ENCODE measurements around the gene CLCN1.
"Not testable (repeated sequence)": the region's sequence is repeated elsewhere in the genome, so short reads cannot be mapped to it uniquely, and the experiment has no call there.

The CLCN1 gene

DNA sequence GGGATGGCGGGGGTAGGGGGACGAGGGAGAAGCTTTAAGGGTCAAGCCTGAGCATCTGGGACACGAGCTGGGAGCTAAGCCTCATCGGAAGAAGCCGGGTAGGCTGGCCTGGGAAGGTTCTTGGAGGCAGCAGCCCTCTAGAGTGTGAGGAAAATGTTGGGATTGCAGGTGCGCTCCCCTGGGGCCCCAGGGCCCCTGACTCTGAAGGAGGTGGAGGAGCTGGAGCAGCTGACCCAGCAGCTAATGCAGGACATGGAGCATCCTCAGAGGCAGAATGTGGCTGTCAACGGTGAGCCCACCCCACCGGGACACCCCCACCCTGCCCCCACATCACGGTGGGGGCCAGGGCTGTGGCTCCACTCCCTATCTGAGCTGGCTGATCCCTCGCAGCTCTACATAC, 72.1 kb downstream of the CLCN1 start:
- DNase-seq: no peak

DNA sequence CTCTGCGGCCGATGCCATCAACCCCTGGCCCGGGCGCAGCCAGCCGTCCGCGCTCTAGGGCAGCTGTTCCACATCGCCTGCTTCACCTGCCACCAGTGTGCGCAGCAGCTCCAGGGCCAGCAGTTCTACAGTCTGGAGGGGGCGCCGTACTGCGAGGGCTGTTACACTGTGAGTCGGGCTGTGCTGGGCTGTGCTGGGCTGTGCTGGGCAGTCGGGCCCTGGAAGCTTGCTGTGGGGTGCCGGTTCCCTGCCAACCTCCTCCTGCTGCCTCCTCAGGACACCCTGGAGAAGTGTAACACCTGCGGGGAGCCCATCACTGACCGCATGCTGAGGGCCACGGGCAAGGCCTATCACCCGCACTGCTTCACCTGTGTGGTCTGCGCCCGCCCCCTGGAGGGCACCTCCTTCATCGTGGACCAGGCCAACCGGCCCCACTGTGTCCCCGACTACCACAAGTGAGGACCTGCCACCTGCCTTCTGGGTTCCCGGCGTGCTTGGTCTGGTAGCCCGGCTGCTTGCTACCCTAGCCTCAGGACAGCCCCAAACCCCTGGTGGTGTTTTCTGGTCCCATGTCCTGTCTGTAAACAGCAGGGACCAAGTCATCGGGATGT, 72.7 kb downstream of the CLCN1 start:
- no peak for DNase-seq

DNA sequence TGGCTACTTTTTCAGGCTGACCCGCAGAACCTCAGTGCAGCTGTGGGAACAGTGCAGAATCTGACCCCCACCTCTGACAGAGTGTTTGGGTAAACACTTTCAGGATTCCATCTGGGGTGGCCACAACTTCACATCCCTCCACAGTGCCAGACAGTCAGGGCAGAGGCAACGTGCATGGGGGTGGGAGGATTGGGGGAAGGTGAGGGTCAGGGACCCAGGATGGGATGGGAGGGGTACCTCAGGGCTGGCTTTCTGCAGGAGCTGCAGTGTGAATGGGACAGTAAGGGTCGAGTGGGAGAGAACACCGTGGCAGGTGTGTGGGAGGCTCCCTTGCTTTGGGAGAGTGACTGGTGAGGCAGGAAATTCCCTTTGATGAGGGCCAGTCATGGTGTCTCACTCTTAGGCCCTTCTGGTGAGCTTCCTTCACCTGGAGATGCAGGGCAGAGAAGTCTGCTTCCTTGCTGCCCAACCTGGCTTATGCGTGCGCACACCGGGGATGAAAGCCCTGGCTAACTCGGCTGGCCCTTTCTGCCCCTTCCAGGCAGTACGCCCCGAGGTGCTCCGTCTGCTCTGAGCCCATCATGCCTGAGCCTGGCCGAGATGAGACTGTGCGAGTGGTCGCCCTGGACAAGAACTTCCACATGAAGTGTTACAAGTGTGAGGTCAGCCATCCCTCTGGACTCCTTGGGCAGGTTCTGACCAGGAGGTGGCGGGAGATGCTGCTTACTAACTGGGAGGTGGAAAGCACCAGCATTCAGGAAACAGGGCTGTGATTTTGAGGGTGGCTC, 73.6 kb downstream of the CLCN1 start:
- no peak for DNase-seq

DNA sequence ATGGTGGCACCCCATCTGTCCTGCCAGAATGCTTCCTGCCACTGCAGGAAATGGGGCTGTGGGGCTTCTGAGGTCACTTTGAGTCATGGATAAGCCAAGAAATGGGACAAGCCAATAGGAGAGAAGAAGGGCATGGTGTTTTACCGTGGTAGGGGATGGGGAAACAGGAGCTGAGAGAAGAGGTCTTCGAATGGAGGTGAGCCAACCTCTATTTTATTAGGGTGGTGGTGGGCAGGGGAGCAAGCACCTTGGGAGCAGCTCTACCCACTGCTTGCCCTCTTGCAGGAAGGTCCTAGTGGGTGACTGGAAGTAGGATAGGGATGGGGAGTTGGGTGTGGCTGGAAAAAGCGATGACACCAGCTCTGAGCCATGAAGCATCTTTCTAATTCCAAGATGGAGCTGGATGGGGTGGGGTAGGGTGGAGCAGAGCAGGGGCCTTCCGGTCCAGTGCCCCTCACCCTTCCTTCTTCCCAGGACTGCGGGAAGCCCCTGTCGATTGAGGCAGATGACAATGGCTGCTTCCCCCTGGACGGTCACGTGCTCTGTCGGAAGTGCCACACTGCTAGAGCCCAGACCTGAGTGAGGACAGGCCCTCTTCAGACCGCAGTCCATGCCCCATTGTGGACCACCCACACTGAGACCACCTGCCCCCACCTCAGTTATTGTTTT, 74.3 kb downstream of the CLCN1 start:
- no peak for DNase-seq

DNA sequence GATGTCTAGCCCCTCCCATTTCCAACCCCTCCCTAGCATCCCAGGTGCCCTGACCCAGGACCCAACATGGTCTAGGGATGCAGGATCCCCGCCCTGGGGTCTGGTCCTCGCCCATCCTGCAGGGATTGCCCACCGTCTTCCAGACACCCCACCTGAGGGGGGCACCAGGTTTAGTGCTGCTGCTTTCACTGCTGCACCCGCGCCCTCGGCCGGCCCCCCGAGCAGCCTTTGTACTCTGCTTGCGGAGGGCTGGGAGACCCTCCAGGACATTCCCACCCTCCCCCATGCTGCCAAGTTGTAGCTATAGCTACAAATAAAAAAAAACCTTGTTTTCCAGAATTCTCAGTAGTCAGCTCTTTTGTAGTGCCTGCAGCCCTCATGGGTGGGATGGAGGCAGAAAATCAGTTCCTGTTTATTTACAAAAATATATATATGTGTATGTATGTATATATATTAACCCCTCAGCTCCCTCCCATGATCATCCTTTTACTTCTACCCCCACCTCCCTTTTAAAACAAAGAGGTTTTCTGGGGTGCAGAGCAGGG, 74.9 kb downstream of the CLCN1 start:
- no peak for DNase-seq

DNA sequence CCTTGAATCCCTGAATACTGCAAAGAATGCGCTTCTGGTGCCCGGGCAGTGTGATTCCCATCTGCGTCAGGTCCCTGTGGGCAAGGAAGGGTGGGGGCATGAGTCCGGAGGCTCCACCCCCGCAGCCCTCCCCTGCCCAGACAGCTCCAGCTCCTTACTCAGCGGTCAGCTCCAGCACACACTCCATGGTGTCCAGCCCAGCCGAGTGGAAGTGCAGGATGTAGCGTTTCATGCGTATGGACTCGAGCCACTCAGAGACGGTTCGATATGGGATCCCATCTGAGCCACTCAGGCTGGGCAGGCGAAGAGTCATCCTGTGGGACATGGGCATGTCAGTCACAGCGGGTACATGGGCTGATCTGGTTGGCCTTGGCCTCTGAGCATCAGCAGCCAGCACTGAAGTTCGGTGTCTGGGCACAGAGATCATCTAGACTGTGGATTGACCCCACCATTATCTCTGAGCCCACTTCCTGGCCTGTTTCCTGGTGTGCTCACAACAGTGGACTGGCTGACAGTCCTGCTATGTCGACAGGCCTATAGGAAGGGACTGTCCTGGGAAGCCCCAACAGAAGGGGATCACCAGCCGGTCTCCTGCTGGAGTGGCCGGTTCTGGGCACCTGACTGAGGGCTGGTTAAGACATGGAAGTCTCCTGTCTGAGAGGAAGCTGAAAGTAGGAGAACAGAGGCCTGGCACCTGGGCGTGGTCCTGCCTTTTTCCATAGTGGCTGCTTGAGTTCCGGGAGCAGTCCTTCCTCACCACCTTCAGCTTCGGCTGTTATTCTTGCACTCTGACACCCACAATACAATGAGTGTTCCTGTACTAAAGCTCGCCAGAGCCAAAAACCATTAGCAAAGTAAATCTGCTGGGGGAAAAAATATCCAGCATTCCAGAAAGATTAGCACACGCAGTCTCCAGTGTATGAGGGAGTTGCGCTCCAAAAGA, 75.8 kb downstream of the CLCN1 start:
- no peak for DNase-seq

DNA sequence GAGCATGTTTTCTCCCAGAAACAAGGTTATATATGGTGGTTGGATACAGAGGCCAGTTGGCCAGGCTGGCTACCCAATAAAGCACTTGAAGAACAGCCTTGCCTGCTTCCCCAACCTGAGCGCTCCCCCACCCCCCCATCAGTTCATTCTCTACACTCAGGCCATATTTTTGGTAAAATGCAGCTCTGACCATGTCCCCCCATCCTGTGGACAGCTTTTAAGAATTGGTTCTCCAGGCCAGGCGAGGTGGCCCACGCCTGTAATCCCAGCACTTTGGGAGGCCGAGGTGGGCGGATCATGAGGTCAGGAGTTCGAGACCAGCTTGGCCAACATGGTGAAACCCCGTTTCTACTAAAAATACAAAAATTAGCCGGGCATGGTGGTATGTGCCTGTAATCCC, 76.5 kb downstream of the CLCN1 start:
- not testable (repeated sequence) for DNase-seq

DNA sequence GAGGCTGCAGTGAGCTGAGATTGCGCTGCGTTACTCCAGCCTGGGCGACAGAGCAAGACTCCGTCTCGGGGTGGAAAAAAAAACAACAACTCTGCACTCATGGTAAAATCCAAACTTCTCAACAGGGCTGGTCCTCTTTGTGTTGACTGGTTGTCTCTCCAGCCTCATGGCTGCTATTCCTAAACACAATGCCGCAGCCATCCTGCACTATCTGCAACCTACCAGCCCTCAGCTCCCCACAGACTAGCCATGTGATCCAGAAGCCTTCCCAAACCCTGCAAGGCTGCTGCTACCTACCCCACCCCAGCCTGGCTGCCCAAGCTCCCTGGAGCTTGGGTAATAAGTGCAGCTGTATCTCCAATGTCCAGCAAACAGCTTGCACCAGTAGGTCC, 77.0 kb downstream of the CLCN1 start:
- DNase-seq: no peak

DNA sequence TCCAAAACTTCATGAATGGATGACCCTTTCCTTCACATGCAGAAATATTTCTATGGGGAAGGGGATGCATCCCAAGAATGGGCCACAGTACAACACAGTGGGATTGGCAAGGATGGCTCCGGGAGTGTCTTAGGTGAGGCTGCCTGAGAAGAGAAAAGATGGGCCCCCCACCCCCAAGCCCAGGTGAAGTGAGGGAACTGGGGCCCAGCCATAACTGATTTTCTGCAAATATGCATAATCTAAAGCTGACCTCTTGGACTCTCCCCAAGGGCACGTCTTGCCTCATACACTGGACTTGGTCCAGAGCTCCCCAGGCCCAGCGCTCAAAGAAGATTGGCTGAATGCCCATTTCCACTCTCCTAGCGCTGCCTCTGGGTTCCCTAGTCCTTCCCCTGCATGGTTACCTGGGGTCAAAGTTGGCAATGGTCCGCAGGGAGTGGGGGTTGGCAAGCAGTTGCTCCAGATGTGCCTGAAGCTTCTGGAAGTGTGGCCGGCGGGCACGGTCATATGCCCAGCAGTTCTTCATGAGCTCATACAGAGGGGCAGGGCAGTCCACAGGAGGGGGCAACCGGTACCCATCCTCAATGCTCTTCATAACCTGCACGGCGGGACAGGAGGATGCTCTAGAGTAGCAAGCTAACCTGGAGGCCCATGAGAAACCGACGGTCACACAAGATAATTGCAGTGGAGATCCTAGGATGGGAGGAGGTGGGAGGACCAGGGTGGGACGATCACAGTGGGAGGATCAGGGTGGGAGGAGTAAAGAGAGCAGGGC, 77.5 kb downstream of the CLCN1 start:
- DNase-seq: no peak

DNA sequence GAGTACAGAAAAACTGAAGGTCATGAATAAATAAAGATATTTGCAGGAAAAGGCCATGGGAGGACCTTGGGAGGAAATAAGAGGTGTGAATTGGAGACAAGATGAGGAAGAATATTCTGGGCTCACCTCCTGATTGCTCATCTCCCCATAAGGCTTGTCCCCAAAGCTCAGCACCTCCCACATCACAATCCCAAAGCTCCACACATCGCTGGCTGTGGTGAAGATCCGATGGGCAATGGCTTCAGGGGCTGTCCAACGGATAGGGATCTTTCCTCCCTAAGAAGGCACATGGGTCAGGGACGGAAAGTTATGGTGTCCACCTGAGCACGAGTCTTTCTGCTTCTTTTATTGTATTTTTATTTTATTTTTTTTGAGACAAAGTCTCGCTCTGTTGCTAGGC, 78.2 kb downstream of the CLCN1 start:
- no peak for DNase-seq

DNA sequence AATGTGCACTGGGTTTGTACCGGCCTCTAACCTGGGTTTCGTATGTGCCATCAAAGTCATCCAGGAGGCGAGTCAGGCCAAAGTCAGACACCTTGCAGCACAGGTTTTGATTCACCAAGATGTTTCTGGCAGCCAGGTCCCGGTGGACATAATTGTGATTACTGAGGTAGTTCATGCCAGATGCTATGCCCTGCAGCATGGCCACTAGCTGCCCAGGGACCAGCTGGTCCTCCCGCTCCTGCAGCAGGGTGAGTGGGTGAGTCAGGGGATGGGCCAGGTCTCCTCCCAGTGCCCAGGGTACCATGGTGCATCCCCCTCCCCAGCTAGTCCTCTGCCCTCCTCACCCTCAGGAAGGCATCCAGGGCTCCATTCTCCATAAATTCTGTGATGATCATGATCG, 78.9 kb downstream of the CLCN1 start:
- no peak for DNase-seq

DNA sequence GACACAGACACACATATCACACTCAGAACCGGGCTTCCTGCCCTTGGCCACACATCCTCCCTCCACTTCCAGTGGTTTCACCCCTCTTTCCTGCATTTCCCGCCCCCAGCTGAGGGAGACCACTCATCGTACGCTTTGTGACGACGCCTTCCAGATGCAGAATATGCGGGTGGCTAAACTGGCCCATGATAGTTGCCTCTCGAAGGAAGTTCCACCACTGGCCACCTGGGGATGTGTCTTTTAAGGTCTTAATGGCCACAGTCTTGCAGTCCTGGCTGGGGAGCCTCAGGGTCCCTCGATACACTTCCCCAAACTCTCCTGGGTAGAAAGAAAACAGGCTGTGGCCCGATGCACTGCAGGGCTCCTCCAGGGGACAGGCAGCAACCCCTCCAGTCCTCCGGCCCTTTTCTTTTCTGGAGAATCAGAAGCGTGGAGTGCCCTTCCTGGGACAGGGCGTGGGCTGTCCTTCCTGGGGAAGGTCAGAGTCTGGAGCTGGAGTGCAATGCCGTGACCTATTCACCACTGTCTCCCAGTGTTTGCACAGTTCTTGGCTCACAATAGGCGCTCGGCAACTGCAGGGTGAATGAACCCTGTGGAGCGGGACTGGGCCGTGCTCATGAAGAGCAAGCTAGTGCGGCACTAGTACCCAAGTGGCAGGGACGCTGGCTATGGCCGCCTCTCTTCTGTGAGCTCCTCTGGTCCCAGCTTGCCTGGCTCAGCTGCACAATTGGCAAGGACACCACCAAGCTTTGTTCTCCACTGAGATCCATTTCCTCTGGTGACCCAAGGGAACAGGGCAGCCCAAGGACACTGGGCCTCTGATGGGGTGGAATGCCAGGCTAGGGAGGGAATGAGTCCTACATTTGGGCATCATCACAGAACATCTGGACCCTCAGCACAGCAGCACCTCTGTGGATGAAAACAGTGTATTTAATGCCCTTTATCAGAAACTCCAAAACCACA, 79.6 kb downstream of the CLCN1 start:
- DNase-seq: no peak

DNA sequence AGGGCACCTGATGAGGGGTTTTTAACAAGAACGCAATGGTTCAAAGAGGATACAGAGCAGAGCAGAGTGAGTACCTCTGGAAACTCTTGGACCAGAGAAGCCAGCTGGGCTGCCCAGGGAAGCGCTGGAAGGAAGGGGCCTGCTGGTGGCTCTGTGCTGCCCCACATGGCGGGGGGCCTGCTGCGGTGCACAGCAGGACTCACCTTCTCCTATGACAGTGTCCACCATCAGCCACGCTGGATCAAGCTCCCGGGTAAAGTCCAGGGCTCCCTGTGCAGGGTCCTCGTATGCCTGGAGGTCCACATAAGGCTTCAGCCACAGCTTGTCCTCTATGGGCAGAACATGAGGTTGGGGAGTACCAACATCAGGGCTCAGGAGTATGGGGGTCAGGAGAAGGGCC, 80.3 kb downstream of the CLCN1 start:
- no peak for DNase-seq

DNA sequence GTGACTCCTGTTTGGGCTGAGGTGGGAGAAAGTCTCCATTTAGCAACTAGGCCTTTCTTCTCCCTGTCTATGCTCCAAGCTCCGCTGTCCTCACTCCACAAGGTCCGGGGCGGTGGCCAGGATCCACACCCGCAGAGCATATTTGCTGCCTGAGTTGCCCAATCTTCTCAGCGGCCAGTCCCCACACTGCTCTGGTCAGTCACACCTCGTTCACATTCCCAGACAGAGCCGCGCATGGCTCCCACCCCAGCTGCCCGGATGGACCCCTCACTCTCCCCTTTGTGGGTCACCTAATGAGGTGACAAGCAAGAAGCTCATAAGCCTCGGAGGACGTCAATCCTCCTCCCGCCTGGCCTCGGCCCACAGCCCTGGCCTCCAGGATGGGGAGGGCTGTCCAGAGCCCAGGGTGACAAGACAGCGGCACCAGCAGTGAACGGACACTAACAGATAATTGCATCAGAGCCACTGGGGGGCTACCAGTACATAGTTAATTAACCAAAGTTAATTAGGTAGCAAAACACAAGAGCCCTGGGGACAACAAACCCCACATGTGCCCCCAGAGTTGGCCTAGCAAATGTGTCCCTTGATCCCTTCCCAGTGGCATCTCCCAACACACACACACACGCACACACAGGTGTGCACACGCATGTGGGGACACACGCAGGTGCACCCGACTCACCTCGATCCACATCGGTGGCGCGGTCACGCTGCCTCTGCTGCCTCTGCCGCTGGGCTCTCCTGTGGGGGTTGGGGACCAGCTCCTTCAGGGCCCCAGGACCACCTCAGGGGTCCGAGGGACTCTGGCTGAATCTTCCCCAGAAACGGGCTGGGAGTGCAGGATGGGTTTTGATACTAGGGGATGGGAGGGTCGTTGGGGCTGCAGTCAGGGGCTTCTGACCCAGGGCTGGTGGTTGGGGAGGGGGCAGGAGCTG, 81.0 kb downstream of the CLCN1 start:
- DNase-seq: no peak

DNA sequence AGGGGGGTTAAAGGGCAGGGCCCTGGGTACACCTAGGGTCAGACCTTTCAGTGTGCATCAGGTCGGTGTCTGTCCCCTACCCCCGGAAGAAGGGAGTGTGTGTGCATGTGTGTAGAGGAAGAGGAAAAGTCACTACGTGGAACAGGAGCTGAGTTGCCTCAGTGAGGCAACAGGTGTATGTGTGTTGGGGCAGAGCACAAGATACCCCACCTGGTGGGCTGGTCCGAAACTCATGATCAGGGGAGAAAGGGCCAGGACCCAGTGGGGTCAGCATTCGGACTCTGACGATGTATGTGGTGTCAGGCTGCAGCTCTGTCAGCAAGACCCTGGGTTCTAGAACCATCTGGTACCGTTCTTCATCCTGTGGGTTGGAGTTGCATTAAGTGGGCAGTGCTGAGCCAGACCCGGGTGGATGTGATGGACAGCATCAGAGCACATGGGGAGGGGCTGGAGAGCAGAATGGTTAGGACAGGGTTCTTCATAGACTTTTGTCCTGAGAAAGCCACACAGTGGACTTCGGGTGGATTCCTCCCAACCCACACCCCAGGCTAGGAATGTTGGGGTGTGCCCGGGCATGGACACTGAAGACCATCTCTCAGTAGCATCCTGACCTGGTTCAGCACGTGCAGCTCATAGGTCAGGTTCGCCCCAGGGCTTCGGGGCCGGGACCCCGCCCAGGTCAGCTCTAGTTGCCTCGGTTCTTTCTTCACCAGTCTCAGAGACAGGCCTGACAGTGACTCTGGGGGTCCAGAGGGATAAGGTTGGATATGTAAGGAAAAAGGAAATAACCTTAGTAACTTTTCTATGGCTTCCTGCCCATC, 82.0 kb downstream of the CLCN1 start:
- no peak for DNase-seq

DNA sequence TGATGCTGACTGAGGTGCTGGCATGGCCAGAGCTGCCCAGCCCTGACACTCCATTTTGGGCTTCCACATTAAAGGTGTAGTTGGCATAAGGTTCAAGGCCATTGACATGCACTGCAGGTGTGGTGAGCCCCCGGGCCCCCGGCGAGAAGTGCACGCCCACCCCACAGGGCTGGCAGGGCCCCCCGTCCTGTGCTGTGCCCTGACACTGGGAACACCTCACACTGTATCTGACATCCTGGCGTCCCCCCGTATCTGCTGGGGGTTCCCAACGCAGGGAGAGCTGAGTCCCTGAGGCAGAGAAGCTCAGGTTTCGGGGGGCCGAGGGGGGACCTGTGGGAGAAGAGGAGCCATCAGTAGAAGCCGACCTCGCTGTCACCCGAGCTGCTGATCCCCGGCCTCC, 82.7 kb downstream of the CLCN1 start:
- DNase-seq: no peak

DNA sequence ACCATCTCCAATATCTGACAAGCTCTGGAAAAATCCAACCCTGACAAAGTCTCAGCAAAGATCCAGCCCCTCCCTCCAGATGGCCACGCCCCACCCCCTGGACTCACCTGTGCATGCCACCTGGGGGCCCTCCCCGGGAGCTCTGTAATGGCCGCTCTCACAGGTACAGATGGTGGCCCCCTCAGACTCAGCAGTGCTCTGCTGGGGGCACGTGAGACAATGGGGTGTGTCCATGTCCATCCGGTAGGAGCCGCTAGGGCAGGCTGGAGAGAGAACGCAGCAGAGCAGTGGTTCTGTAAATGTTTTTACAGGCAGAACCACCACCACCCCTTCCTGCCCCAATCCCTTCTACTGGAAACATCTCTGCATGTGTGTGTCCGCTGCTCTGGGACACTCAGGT, 83.2 kb downstream of the CLCN1 start:
- DNase-seq: no peak

DNA sequence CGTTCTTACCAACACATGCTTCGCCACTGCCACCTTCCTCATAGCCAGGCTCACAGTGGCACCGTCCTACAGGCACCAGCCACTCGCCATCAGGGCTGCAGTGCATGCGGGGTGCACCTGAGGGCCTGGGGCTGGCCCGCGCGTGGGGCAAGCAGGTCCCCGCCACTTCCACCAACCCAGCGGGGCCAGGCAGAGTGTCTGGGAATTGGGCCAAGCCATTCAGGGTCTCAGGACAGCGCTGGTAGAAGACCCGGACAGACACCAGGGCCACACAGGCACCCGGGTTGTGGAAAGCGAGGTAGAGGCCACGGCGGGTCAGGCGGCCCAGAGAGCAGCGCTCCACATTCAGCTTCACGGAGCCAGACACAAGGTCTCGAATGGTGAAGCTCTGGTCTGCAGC, 83.7 kb downstream of the CLCN1 start:
- no peak for DNase-seq

DNA sequence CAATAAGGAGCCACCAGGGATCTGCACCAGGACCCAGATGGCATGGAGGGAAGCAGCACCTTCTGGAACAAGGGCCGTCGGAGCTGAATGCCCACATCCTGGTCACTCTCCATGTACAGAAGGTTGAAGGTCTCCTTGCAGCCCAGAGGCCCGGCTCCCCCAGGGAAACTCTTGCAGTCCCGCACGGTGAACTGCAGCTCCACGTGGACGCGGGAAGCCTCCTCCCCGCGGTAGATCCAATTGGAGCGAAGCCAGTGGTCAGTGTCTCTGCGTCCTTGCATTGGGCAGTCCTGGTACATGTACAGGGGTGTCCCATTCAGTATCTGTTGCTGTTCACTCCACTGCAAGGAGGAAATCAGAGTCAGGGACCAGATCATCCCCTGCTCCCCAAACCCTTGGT, 85.4 kb downstream of the CLCN1 start:
- DNase-seq: no peak

Data from NCI-H1105 (cell line).